ENCODE data around the gene SAC3D1.

Gene SAC3D1

GRCh38 chr11:65027213-65028067 is 13.6 kb upstream of the SAC3D1 start, which contains the start of gene SNX15:
SNX15 (plus strand) TSS chr11:65027439; CDS start chr11:65027538, 99 bp downstream.
- peak; percentile 93 for DNase-seq

GRCh38 chr11:65032216-65032615 is 8.8 kb upstream of the SAC3D1 start:
- DNase-seq, result no peak

GRCh38 chr11:65034423-65034822 is 6.6 kb upstream of the SAC3D1 start:
- no peak for DNase-seq

DNA sequence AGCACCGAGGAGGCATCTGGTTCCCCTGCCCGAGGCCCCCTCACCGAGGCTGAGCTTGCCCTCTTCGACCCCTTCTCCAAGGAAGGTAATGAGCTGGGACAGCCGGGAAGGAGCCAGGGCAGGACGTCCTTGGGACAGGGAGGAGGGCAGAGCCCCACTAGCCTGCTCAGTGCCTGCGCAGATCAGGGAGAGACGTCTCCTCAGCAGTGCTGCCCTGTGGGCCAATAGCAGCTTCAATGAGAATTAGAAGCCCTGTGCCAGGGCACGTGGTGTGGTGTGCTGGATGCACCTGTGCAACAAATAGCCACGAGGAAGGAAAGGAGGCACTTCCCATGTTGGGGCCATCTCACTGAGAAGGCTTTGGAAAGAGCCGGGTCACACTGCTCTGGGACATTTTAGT is 5.4 kb upstream of the SAC3D1 start:
- no peak for DNase-seq

- no peak for DNase-seq
Observed at GRCh38 chr11:65036931-65037330, 4.1 kb upstream of the SAC3D1 start.

GRCh38 chr11:65040520-65040846 is 527 bp upstream of the SAC3D1 start:
- DNase-seq, result no peak

- DNase-seq, result no peak
Observed at GRCh38 chr11:65042891-65043290, 1.9 kb downstream of the SAC3D1 start.

DNA sequence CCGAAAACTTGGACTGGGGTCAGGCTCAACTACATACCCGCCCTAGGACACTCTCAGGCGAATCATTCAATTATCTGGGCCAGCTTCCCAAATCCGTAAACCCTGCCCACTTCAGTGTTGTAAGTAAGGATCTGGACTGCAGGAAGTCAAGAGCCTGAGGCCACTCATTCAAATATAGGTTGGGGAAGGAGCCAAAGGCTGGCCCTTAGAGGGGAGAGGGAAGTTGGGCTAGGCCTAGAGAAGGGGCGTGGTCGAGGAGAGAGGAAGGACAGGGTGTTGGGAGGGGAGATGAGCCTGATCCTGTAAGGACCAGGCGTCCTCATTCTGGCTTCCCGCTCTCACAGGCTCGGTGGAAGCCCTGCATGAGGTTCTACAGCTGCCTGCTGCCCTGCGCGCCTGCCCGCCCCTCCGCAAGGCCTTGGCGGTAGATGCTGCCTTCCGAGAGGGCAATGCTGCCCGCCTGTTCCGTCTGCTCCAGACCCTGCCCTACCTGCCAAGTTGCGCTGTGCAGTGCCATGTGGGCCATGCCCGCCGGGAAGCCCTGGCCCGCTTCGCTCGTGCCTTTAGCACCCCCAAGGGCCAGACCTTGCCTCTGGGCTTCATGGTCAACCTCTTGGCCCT is 3.0 kb downstream of the SAC3D1 start:
- no peak for DNase-seq

DNA sequence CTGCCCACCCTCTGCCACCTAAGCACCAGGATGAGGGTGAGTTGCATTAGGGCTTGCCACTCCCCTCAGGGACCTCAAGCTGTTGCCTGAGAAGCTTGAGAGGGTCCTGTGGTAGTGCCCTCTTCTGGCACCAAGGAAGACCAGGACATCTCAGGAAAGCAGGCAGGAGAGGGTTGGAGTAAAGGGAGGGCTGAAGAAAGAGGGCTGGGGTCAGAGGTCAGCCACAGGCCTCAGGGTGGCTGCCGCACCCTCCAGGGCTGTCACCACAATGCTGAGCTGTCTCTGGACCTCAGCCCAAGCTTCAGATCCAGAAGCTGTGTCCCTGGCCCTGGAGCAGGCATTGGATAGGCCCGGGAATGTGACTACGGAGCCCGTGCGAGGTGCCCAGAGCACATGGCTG is 4.1 kb downstream of the SAC3D1 start:
- DNase-seq, result no peak

DNA sequence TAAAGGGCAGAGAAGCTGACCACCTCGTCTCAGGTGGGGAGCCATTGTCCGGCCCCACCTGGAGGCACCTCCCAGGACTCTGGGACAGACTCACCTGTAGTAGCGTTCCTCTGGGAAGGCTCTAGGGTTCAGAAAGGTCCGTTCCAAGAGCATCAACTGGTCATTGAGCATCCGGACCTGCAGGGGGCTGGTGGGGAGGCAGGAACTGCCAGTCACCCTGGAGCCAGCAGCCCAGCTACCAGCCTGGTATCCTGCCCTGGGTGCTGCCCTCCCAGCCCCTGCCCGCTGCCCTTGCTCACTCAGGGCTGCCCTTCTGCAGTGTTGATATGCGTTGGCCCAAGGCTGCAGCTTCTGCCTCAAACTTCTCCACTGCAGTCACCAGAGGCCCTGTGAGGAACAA is 4.7 kb downstream of the SAC3D1 start:
- DNase-seq, result no peak

DNA sequence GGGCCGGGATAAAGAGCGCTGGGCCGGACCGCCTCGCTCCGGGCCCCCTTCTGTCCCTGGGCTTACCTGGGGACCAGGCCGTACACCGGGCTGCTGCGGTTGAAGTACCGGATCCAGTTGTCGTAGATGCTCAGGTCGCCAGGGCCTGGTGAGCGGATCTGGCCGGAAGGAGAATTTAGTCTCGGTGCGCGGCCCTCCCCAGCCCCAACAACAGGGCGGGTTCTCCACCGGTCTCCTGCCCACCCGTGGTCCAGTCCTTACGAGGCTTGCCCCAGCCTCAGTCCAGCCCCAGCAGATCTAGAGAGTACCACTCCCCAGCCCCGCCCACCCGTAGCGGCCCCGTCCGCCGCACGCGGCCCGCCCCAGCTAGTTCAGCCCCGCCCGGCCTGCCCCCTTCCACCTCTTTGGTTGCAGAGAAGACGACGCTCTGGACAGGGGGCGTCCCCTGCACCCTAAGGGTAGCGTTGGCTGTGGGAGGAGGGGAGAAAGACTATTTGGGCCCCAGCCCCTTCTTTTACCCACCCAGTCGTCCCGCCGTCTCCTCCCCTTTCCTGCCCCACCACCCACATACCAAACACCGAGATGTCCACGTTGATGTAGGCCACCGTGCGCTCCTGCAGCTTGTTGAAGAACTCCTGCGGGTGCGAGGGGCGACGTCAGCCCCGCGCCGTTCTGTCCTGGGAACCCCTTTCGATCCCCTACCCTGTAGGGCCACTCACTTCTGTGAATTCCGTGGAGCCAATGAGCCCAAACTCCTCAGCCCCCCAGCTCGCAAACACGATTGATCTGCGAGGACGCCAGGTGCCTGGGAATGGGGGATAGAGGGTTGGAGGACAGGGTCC is 6.8 kb downstream of the SAC3D1 start:
- DNase-seq, result no peak

- DNase-seq, result no peak
Observed at GRCh38 chr11:65051398-65051858, 10.4 kb downstream of the SAC3D1 start.

- DNase-seq, result no peak
Observed at GRCh38 chr11:65053827-65054508, 13.0 kb downstream of the SAC3D1 start.

- DNase-seq, result no peak
Observed at GRCh38 chr11:65055538-65055937, 14.5 kb downstream of the SAC3D1 start.

- DNase-seq, result no peak
Observed at GRCh38 chr11:65056999-65057398, 16.0 kb downstream of the SAC3D1 start.

DNA sequence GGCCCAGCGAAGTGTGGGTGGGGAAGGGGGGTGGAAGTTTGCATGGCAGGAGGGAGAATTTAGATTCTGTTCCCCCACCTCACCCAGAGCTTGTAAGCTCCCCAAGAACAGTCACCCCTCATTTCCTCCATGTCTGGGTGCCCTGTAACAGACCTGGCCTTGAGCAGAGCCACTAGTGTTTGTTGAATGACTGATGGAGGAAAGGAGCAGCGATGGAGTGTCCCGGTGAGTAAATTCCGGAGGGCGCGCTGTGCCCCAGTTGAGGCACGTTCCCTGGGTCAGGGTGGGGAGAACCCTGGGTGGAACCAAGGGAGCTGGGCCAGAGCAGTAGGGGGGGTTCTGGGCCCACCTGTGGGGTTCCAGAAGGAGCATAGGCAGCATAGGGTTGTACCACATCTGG is 16.5 kb downstream of the SAC3D1 start:
- DNase-seq, result no peak

DNA sequence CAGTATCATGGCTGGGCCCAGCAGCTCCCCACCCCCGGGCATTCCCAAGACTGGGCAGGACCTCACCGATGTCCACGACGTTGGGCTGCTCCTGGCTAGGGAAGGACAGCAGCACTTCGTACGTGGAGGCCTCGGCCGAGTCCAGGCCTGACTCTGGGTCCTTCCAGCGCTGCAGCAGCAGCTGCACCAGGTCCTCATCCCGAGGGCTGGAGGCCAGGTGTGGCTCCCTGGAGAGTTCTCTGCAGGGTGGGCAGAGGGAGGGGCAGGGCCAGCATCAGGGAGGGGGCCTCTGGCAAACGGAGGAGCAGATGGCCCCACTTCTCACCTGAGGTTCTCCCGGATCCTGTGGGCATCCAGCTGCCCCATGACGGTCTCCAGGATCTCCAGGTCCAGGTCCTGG is 17.0 kb downstream of the SAC3D1 start:
- DNase-seq, result no peak

DNA sequence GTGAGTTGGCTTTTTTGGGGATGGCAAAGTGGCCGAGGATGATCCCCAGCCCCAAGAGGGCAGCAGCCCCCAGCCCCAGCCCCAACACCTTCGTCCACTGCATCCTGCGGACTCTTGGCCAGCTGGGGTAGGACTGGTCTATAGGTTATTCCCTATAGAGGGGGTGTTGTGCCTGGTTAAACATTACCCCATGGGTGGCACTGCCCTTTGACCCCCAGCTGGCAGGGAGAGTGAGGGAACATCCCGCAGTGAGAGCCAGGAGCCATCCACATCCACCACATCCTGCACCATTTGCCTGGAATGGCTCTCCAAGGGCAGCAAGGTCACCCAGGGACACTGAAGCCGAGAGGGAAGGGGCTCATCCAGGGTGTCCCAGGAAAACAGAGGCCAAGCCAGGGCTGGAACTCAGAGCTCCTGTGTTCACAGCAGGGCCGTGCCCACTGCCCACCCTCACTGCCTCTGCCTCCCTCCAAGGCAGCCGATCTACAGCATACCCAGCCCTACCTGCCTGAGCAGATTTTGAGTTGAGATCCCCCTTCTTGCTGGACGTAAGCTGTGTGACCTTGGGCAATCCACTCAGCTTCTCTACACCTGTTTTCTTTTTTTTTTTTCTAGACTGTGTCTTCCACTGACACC is 17.5 kb downstream of the SAC3D1 start, which contains the start of gene NAALADL1:
TSS of gene NAALADL1 (minus strand) at position 135 of the 636 bp plus-strand sequence. CDS start at position 103, 32 bp downstream.
- no peak for DNase-seq

- no peak for DNase-seq
Observed at GRCh38 chr11:65059523-65059922, 18.5 kb downstream of the SAC3D1 start.

DNA sequence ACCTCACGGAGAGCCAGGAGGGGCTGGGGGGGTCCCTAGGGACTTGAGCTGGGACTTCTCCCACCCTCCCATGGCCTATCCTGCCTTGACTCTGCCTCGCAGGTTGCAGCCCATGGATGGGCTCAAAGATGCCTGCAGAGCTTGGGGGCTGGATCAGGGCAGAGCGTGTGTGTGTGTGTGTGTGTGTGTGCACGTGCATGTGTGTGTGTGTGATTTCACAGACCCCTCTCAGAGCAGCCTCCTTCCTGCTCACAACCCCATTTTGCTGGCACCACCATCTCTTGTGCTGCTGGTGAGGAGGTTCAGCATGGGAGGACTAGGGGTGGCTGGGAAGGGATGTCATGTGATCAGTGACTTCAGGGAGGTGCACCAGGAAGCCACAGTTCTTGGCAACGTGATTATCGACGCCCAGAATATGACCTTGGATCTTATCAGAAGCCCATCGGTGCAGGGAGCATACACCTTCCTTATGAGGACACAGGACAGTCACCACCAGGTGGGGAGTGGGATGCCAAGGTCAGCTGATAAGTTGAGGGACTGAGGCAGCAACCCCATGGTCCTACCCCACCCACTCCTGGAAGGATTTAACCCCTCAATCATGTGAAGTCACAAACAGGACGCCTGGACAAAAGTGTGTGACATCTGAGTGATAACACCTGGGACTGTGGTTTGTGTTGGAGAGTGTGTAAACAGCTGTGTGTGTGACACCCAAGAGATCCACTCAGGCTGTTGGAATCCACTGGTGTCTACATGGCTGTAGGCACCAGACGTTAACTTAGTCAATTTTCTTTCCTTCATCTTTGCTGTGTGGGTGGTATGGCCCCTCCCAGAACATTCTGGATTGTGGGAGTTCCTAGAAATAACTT is 19.2 kb downstream of the SAC3D1 start:
- no peak for DNase-seq

DNA sequence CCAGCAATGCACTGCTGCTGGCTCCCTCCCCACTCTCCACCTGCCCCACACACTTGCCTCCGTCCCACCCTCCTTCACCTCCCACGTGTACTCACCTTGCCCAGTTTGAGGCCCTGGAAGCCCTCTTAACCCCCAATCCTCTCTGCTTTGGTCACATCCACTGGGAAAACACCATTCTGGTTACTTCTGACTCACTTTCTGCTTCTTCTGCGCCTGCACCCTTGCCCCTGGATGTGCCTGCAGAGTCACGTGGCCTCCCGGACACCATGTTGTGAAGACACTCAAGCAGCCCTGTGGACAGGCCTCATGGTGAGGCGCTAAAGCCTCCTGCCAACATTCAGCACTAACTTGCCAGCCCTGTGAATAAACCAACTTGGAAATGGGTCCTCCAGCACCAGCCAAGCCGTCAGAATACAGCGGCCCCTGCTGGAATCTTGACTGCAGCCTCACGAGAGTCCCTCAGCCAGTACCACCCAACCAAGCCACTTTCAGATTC is 20.0 kb downstream of the SAC3D1 start:
- DNase-seq, result no peak

All from NCI-H2029 (cell line).